Measurements from ENCODE around the gene CD22.
"Not testable (repeated sequence)": the region's sequence is repeated elsewhere in the genome, so short reads cannot be mapped to it uniquely, and the experiment has no call there.

CD22 gene

DNA sequence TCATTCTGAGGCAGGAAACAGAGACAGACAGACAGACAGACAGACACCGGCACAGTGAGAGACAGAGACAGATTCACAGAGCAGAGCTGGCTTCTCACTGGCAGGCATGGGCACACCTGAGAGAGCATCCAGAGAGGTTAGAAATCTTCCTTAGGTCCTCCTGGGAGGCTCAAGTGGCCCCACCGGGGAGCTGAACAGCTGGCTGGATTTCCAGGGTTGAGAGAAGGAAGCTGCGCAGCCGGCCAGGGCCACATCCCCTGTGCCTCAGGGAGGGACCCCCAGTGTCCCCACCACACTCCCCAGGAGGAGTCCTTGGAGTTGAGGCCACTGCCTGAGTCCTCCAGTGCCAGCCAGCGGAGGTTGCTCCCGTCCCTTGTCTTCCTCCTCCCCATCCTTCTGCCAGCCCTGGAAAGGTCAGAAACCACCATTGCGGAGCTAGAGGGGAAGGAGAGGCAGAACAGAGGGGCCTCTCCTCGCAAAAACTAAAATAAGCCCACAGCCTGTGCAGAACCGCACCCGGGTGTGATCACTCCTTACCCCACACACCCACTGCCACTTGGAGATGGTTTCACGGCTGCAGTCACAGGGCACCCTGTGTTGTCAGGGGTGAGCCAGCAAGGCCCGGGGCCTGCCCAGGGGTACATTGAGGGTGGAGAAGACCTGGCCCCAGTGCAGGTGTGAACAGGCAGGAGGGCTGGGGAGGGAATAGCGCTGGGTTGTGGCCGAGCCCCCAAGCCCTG, 33.4 kb downstream of the CD22 start:
- peak; percentile 41 for DNase-seq

DNA sequence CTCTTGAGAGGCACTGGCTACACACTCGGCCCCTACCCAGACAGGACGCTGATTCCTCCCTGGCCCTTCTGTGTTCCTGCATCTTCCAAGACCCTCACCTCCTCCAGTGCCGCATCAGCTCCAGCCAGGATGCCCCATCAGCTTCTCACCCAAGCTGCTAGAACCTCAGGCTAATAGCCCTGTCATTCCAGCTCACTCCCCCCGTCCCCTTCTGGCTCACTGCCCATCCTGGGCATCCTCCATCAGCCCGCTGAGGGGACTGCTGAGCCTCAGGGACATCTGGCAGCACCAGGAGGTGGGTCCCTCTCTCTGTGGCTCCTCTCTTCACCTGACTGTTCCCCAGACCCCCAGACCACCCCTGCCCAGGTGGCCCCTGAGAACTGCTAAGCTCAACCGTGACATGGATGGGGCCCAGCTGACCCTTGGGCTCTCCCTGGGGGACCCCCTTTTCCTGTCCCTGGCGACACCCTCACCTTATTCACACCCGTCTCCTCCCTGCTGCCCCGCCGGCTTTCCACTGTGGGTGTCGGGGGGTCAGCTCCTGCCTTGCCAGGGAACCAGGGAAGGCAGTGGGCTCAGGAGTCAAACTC, 34.1 kb downstream of the CD22 start:
- DNase-seq: no peak

DNA sequence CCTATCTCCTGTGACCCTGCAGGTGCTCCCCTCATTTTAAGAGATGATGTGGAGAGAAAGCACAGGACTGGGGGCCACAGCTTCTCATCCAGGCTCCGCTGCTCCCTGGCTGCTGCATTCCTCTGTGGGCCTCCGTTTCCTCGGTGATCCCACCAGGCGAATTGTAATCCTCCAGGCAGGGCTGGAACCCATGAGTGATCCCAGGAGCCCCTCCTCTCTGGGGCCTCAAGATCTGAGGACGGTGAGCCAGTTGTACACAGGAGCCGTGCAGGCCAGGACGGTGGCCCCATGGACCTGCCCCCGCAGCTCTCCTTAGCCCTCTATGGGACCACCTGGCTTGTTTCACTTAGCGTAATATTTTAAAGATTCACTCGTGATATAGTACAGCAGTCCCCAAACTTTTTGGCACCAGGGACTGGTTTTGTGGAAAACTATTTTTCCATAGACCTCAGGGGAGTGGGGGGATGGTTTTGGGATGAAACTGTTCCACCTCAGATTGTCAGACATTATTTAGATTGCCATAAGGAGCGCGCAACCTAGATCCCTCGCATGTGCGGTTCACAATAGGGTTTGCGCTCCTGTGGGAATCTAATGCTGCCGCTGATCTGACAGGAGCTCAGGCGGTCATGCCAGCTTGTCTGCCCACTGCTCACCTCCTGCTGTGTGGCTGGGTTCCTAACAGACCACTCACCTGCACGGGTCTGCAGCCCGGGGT, 34.9 kb downstream of the CD22 start:
- no peak for DNase-seq

DNA sequence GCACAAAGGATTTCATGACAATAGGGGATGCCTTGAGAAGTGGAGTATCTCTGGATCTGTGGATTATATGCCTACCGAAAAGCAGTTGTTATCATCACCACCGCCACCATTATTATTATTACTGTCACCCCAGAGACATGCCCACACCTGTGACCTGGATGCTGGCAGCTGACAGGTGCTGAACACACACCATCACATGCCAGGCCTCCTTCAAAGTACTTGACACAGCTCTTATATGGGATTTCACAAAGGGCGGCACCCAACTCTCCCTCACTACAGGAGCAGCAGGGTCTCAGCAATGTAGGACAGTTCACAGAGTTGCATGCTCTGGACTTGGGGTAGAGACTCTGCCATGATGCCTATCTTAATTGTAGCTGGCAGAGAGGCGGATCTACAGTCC, 36.3 kb downstream of the CD22 start:
- no peak for DNase-seq

DNA sequence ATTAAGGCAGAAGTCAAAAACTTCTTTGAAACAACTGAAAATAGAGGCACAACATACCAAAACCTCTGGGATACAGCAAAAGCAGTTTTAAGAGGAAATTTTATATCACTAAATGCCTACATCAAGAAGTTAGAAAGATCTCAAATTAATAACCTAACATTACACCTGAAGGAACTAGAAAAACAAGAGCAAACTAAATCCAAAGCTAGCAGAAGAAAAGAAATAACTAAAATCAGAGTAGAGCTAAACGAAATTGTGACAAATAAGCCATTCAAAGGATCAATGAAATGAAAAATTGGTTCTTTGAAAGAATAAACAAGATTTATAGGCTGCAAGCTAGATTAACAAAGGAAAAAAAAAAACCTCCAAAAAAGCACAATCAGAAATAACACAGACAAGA, 39.4 kb downstream of the CD22 start:
- DNase-seq: no peak

DNA sequence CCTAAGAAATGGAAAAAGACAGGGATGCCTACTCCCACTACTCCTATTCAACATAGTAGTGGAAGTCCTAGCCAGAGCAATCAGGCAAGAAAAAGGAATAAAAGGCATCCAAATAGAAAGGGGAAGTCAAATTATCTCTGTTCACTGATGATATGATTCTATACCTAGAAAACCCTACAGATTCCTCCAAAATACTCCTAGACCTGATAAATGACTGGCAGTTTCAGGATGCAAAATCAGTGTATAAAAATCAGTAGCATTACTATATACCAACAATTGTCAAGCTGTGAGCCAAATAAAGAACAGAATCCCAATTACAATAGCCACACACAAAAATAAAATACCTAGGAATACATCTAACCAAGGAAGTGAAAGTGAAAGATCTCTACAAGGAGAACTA, 40.5 kb downstream of the CD22 start:
- DNase-seq: no peak

DNA sequence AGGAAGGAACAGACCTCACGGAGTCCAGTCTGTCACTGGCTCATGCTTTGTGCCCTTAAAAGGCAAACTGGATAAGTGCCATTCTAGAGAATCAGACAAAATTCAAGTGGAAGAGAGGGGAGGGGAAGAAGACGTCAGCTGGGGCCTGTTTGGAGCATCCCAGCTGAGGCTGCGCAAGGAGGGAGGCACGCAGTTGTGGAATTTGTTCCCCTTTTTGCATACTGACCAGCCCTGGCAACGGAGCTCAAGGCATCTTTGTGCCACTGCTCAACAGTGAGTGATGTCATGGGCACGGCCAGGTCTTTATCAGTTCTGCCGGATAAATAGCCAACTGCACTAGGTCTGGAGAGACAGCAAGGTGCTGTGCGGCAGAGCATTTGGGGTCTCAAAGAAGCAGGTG, 41.7 kb downstream of the CD22 start, which contains the start of gene GPR42:
Gene GPR42 (plus strand): TSS at position 347 of the 400 bp plus-strand sequence. CDS start 292 bp downstream, outside the sequence.
- peak; percentile 38 for DNase-seq

DNA sequence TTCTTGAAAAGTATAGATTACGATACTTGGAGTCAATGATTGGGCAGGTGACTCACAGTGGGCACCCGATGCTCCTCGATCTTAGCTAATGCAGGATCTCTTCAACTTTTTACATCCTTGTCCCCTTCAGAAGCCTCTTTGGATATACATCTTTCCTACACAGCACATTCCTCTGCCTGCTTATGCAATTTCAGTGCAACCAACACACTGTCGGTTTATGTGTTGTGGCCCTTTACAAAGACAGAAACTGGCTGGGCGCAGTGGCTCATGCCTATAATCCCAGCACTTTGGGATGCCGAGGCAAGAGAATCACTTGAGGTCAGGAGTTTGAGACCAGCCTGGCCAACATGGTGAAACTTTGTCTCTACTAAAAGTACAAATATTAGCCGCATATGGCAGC, 44.5 kb downstream of the CD22 start:
- peak; percentile 38 for DNase-seq

DNA sequence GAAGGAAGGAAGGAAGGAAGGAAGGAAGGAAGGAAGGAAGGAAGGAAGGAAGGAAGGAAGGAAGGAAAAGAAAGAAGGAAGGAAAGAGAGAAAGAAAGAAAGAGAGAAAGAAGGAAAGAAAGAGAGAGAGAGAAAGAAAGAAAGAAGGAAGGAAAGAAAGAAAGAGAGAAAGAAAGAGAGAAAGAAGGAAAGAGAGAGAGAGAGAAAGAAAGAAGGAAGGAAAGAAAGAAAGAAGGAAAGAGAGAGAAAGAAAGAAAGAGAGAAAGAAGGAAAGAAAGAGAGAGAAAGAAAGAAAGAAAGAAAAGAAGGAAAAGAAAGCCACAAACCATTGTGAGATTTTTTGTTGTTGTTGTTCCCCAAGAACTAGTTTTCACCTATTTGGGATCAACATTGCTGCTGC, 45.0 kb downstream of the CD22 start:
- not testable (repeated sequence) for DNase-seq

DNA sequence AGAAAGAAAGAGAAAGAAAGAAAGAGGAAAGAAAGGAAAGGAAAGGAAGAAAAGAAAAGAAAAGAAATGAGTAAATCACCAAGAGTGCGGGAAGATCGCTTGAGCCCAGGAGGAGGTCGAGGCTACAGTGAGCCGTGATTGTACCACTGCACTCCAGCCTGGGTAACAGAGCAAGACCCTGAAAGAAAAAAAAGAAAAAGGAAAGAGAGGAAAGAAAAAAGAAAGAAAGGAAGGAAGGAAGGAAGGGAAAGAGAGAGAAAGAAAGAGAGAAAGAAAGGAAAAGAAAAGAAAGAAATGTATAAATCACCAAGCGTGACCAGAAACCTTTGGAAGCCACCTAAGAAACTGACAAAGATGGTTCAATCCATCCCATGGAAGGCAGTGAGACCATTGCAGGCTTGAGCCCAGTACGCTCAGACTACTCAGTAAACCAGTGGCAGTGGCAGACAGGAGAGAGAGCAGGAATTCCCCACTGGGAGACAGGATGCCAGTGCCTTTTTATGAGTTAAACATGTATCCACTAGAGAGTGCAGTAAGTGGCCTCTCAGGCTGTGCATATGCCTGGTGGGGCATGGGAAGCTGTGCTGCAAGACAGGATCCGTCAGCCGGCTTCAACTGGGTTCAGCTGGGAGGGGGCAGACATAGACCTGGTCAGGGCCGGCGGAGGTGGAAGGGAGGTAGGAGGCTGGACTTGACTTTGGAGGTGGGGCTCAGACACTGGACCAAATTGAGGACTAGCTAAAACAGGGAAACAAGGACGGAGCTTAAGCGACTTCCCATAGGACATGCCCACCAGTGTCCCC, 46.7 kb downstream of the CD22 start:
- no peak for DNase-seq

DNA sequence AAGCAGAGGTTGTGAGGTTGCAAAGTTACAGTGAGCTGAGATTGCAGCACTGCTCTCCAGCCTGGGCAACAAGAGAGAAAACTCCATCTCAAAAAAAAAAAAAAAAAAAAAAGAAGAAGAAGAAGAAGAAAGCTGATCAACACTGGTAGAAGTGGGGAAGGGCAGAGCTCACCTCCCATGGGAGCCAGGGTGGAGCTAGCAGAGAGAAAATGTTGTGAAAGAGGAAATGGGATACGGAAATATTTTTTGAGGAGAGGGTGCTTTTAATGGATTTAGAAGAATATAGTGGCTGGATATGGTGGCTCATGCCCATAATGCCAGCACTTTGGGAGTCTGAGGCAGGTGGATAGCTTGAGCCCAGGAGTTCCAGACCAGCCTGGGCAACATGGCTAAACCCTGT, 48.7 kb downstream of the CD22 start:
- DNase-seq: no peak

DNA sequence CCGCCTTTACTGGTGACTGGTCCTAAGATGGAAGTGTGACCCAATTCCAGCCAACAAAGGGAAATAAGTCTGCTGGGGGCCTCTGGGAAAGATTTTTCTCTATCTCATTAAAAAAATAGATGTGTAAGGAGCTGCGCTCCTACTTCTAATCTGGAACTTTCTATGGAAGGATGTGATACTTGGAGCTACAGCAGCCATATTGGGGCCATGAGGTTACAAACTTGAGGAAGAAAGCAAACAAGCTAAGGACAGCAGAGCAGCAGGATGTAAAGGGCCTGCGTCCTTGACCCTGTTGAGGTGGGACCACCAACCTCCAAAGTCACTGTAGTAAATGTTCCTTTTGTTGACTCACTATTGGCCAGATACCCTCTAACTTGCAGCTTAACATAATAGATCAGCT, 49.4 kb downstream of the CD22 start:
- DNase-seq: no peak

DNA sequence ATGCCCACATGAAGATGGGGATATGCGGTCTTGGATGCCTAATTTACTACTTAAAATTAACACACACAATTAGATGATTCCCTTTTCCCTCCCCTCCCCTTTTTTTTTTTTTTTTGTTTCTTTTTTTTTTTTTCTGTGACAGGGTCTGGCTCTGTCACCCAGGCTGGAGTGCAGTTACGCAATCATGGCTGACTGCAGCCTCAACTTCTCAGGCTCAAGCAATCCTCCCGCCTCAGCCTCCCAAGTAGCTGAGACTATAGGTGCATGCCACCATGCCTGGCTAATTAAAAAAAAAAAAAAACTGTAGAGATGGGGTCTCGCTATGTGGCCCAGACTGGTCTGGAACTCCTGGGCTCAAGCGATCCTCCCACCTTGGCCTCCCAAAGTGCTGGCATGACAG, 50.6 kb downstream of the CD22 start:
- not testable (repeated sequence) for DNase-seq

DNA sequence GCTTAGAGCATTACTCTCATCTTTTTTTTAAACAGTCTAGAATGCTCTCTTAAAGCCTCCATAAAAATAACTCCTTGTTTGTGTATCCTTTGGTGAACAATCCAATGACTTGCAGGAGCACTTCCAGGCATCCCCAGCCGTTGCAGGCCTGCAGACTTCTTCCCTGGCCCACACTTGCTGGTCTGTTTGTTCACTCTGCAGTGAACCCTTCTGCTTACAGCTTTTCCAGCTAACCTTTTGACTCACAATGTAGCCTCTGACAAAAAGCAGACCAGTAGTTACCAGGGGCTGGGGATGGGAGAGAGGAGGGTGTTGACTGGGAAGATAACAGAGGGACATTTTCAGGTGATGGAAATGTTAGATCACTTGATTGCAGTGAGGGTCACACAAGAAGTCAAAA, 51.0 kb downstream of the CD22 start:
- DNase-seq: no peak

DNA sequence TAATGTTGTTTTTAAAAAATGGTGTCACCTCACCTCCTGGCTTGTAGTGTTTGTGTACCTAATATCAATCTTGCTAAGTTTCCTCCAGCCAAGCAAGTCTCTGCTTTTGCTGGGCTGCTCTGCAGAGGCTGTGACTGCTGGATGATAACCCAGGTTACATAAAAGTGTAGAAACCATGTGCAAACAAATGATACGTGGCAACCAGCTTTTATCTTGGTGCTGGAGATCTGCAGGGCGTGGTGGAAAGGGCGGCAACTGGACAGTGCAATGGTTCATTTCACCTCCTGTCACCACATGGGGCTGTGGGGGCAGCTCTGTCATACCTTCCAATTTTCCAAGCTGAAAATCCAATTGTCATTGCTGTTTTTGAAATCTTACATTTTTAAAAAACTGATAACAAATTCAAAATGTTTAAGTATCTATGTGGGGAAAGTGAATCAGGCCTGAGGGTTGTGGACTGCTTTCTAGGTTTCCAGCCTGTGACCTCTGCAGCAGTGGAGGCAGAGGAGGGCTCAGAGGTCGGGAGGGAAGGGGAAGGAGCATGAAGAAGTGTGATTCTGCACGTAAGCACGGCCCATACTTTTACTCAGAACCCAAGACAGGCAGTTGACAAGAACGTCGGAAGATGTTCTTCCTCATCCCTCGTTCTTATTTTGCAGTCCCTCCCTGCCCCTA, 51.6 kb downstream of the CD22 start:
- DNase-seq: no peak

DNA sequence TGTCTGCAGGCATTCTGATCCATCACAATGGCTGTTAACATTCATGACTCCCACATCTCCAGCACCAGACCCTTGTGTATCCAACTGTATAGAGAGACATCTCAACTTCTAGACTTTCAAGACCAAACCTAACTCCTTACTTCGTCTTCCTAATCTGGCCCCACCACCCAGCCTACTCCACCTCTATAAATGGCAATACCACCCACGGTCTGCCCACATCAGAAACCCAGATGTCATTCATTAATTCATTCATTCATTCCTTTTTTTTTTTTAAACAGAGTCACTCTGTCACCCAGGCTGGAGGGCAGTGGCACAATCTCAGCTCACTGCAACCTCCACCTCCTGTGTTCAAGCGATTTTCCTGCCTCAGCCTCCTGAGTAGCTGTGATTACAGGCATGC, 52.3 kb downstream of the CD22 start:
- no peak for DNase-seq

DNA sequence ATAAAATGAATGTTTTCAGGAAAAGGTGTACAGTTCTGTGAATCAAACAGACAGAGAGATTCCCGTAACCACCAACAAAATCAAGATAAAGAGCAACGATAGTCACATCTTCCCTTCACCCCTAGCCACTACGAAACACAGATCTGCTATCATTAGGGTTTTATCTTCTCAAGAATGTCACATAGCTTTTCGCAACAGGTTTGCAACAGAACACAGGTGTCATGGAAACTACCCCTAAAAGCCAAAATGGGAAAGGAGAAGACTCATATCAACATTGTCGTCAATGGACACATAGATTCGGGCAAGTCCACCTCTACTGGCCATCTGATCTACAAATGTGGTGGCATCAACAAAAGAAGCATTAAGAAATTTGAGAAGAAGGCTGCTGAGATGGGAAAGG, 52.9 kb downstream of the CD22 start:
- no peak for DNase-seq

DNA sequence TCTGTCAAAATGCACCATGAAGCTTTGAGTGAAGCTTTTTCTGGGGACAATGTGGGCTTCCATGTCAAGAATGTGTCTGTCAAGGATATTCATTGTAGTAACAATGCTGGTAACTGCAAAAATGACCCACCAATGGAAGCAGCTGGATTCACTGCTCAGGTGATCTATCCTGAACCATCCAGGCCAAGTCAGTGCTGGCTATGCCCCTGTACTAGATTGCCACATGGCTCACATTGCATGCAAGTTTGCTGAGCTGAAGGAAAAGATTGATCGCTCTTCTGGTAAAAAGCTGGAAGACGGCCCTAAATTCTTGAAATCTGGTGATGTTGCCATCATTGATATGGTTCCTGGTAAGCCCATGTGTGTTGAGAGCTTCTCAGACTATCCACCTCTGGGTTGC, 54.5 kb downstream of the CD22 start:
- DNase-seq: no peak

DNA sequence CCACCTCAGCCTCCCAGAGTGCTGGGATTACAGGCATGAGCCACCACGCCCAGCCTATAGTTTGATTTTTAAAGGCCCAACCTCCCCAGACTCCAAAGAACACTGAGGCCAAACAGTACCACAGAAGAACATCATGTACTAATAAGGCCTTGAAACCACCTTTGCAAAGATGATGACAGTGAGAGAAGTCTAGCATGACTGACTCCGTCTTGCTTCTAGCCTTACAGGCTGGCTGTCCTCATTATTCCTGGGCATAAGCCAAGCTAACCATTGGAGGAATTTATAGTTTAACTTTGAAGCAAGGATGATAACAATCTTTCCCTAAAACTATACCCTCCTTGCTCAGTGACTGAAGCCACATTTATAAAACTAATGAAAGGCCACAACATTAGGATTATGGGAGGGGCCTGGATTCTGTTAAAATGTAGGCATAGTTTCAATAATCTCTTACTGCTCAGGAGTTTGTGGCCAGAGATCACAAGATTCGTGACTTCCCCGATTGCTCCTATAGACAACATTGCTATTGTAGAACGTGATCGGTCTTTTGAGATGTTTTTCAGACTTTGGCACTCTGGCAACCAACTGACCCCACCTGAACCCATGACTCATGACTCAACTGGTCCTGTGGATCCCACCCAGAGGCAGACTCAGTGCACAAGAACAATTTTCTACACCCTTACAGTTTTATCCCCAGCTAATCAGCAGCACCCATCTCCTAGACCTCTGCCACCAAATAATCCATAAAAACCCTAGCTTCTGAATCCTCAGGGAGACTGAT, 59.5 kb downstream of the CD22 start:
- DNase-seq: peak; percentile 1

DNA sequence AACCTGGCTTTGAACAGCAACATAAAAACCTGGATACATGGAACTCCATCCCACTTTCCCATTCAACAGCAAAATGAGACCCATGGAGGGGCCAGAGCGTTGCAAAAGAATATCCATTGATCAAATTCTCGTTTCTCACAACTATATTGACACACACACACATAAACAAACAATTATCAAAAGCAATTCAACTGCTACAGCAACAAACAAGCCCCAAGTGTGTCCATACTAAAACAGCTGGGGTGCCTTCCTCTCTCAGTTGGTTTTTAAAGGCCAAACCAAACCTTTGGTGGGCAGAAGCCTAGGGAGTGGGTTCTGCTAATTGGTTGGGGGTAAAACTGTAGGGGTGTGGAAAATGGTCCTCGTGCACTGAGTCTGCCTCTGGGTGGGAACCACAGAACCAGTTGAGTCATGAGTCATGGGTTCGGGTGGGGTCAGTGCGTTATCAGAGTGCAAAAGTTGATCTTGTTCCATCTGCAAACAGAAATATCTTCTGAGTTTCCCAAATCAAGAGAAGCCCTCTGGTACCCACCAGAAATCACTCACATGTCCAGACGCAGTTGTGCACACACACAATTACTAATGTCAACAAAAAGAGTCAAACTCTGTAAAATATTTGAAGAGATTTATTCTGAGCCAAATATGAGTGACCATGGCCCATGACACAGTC, 60.3 kb downstream of the CD22 start:
- peak; percentile 24 for DNase-seq
